ENCODE data around the gene TBC1D3E.
"Not testable (repeated sequence)": the region's sequence is repeated elsewhere in the genome, so short reads cannot be mapped to it uniquely, and the experiment has no call there.

DNA sequence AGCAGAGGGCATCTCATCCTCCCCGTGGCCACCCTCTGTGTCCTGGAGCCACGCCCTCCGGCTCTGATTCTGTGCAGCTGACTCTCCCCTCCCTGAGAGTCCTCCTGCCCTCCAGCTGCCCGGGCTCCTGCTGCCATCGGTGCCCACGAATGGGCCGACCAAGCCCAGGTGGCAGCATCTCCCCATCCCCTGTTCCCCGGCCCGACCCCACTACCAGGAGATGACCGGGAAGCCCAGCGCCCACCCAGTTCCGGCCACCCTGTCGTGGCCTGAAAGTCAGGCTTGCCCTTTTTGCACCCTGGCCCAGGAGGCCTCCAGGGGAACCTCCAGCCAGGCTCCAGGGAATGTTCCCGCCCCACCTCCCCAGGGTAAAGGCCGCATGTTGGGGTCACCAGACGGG, 7.1 kb downstream of the TBC1D3E start:
- TF ChIP-seq, protein P1, sequence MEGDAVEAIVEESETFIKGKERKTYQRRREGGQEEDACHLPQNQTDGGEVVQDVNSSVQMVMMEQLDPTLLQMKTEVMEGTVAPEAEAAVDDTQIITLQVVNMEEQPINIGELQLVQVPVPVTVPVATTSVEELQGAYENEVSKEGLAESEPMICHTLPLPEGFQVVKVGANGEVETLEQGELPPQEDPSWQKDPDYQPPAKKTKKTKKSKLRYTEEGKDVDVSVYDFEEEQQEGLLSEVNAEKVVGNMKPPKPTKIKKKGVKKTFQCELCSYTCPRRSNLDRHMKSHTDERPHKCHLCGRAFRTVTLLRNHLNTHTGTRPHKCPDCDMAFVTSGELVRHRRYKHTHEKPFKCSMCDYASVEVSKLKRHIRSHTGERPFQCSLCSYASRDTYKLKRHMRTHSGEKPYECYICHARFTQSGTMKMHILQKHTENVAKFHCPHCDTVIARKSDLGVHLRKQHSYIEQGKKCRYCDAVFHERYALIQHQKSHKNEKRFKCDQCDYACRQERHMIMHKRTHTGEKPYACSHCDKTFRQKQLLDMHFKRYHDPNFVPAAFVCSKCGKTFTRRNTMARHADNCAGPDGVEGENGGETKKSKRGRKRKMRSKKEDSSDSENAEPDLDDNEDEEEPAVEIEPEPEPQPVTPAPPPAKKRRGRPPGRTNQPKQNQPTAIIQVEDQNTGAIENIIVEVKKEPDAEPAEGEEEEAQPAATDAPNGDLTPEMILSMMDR (IDR thresholded peaks at IDR 0.05) = not testable (repeated sequence)
- not testable (repeated sequence) for TF ChIP-seq POLR2A (IDR thresholded peaks at IDR 0.05)
